ENCODE results near the gene ZIM2.

DNA sequence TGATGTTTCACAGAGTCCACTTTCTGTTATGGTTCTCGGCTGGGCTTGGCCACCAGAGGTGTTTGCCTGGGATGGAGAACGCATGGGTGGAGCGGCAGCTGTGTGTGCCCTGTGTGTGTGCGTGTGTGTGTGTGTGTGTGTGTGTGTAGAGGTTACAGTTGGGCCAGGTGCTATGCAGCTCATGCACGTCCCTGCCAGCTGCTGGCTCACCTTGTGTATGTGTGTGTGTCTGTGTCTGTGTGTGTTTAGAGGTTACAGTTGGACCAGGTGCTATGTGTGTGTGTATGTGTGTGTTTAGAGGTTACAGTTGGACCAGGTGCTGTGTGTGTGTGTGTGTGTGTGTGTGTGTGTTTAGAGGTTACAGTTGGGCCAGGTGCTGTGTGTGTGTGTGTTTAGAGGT, 33.0 kb upstream of the ZIM2 start:
- TF ChIP-seq, protein P1, sequence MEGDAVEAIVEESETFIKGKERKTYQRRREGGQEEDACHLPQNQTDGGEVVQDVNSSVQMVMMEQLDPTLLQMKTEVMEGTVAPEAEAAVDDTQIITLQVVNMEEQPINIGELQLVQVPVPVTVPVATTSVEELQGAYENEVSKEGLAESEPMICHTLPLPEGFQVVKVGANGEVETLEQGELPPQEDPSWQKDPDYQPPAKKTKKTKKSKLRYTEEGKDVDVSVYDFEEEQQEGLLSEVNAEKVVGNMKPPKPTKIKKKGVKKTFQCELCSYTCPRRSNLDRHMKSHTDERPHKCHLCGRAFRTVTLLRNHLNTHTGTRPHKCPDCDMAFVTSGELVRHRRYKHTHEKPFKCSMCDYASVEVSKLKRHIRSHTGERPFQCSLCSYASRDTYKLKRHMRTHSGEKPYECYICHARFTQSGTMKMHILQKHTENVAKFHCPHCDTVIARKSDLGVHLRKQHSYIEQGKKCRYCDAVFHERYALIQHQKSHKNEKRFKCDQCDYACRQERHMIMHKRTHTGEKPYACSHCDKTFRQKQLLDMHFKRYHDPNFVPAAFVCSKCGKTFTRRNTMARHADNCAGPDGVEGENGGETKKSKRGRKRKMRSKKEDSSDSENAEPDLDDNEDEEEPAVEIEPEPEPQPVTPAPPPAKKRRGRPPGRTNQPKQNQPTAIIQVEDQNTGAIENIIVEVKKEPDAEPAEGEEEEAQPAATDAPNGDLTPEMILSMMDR (IDR thresholded peaks at IDR 0.05) = no peak
- no peak for TF ChIP-seq POLR2A (IDR thresholded peaks at IDR 0.05)

All from vagina (tissue), 2 donors.